HG02642 (cell line): ENCODE results near the gene RHBDD3.

ENCODE experiments used
- ATAC-seq: cut with Tn5 transposase; IDR thresholded peaks from one replicate; pipeline ENCODE4 v1.9.1; 2021; ENCODE audit warnings: mild to moderate bottlenecking; ENCODE audit not compliant: unreplicated experiment, poor library complexity

RHBDD3 gene

DNA sequence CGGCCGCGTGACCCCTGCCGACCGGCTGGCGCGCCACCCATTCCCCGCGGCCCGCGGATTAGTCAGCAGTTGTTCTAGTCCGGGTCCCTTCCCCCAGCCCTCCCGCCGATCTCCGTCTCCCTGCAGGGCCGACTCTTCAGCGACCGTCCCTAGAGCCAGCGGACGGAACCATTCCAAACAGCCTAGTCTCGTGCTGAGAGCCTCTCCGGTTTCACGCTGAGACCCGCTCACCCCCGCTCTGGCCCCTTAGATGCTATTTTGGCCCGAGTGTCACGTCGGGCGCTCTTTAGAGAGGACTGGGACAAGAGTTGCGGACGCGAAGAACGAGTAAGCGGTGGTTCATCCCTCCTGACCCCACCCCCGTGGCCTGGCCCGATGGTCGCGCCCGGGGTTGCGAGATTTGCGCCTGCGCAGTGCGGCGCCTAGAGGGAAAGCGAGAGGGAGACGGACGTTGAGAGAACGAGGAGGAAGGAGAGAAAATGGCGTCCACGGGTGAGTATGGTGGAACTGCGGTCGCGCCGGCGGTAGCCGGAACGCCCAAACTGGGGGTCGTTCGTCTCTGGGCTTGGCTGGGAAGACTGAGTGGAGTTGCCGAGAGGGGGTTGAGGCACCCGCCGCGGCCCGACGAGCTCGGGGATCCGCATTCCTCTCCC, at the start of gene RHBDD3, which contains the start of gene EWSR1:
RHBDD3 (minus strand) TSS at position 124 of the 653 bp plus-strand sequence. CDS start 2,355 bp downstream, outside the sequence.
EWSR1 (plus strand) TSS at position 411 of the 653 bp plus-strand sequence; CDS start at position 480, 69 bp downstream.
- peak; percentile 83 for ATAC-seq

DNA sequence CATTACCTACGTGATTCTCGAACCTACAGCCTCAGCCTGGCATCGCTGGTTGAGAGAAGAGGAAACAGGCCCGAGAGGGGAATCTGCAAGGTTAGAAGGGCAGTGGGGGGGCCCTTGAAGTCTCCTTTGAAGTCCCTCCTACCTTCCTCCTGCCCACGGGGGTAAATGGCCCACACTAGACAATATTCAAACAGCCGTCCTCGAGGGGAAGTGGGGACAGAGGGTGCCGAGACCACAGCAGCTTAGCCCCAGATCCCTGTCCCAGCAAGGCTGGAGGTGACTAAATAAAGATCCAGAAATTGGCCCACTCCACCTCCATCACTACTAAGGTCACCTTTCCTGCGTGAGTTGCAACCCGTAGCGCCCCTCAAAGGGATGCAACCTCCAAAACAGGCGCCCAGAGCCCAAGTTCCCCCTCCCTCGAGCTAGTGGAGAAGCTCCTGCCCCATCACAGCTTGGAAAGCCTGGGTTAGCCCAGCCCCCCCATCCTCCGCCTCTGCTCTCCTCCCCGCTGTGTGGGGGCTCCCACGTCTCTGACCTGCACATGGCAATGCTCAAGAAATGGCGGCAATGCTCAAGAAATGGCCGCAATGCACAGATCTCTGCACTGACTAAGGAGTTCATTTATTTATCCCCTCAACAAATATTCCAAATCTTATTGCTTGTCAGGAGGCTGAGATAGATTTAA, 48.5 kb upstream of the RHBDD3 start:
- no peak for ATAC-seq

DNA sequence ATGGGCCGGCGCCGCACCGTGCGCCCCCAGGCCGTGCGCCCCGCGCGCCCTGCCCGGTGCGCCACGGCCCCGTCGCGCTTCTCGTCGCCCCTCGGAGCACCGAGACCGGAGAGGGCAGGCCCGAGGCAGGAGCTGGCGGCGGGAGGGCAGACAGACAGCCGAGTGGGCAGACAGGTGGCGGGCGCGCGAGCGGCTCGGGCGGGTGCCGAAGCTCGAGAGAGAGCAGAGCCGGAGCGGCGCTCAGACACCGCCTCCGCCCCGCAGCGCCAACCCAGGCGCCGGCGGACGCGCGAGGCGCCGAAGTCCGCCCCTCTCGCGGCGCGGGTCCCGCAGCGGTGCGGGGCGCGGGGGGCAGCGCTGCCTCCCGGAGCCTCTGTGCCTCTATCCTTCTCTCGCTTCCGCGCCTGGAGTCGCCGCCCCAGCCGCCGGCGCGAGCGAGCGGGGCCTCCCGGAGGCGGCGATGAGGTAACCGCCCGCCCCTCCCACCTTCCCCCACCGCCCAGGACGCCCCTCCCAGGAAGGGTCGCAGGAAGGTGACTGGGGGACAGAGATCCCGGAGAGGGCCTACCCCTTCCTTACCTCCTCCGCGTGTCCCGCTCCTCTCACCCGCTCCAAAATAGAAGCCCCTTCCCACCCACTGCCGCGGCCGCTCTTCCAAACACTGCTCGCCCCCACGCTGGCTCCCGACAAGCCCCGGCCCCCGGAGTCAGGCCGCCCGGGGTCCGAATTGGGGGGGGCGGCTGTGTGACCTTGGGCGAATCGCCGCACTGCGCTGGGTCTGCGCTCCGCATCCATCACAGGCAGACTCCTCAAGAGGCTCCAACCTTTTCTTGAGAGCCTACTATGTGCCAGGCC, 47.7 kb upstream of the RHBDD3 start, which contains the start of gene RASL10A:
RASL10A (minus strand) TSS at position 412 of the 855 bp plus-strand sequence. CDS start 451 bp downstream, outside the sequence.
- no peak for ATAC-seq

DNA sequence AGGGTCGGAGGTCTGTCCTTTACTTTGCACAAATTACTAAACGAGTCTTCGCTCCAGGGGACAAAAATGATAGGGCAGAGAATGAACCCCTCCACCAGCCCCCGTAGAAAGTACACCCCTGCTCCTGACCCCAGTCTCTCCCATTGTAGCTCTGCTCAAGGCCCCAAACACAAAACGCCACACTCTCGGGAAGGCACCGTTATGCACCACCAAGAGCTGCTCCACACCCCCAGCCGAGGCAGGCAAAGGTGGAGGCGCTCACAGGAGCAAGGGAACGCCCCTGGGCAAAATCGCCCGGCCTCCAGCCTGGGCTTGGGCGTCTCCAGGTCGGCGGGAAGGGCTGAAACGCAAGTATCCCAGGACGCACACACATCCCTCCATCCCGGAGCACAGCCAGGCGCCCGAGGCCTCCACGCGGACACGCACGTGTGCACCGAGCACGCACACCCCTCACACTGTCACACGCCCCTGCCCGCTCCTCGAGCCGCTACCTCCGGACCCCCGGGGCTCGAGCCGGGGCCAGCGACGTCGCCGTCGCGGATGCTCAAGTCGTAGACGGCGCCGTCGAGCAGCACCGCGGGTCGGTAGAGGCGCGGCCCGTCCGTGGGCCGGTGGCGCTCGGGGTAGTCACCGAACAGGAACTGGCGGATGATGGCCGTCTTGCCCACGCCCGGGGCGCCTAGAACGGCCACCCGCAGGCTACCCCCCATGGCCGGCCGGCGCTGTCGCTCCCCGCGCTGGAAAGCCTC, 46.9 kb upstream of the RHBDD3 start:
- ATAC-seq: no peak

DNA sequence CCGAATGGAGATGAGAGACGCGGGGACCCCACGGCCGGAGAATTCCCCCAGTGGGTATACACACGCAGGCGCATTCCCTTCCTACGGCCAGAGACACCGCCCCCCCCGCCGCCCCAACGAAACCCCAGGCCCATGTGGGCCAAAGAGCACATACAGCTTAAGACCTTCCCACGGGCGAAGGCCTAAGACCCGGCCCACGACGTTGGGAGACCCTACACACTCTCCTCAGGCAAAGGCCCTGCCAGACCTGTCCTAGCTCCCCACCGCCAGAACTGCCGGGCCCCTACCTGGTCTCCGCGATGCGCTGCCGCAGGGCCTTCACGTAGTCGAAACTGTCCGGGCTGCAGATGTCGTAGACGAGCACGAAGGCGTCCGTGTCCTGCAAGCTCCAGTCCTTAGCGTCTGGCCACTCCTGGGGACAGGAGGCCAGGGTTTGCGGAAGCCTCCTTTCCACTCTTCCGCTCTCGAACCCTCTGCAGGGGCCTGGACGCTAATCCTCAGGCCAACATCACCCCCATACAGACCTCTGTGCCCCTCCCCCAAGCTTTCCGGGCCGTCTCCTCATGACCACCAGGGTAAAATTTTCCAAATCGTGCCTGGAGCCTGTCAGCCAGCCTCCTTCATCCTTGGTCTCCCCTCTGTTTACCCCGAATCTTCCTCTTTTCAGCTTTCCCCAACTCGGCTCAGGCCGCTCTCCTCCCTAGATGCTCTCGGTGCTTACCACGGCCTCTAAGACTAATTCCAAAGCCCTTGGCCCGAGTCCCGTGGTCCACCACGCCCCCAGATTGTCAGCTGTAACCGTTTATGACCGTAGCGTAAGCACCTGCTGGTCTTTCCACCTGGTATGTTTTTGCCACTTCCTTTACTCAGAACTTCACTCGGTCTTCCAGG, 46.0 kb upstream of the RHBDD3 start:
- ATAC-seq: no peak

DNA sequence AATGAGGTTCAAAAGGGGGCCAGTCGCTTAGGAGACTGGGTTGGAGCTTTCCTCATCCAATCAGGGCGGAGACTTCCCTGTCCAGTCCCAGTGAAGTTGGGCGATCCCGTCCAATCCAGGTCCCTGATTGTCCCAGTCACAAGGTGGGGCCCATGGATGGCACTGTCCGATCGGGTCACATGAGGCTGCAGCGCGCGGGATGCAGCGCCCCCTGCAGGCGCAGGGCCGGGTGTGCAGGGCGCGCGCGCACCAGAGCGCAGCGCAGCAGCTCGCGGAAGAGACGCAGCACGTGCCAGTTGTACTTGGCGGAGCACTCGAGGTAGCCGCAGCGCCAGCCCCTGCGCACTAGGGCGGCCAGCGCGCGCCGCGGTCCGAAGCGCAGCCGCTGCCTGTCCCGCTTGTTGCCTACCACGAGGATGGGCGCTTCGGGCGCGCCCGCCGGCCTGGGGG, 45.4 kb upstream of the RHBDD3 start:
- no peak for ATAC-seq

DNA sequence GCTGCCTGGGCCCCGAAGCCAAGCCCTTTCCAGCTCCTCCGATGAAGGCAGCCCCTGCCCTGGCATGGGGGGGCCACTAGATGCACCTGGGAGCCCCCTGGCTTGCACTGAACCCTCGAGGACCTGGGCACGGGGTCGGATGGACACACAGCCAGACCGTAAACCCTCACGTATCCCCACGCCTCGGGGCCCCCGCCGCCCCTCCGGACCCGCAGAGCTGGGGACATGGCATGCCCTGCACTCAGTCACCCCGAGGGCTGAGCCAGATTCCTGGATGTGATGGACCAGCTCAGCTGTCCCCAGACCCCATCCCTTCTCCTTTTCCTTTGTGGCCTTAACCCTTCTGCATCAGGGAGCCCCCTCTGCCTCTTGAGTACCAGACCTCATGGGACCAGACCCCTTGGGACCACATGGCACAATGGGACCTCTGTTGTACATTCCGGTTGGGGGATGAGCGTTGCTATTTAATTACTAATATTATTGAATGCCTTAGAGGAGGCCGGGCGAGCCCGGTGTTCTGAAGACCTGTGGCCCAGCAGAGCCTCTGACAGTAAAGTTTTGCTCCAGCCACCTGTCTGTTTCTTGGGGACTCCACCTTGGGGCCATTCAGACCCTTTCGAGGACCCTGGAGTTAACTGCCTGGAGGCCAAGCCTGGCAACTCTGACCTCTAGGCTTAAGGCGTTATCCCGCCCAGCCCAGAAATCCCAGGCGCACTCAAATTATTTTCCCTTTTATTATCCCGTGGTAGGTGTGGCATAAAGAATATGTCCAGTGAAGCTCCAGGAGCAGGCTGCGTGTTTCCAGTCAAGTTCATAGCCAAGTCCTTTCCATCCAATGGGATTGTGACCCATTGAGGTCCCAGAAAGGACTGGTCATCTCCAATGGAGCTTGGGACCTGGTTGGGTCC, 44.7 kb upstream of the RHBDD3 start:
- no peak for ATAC-seq

DNA sequence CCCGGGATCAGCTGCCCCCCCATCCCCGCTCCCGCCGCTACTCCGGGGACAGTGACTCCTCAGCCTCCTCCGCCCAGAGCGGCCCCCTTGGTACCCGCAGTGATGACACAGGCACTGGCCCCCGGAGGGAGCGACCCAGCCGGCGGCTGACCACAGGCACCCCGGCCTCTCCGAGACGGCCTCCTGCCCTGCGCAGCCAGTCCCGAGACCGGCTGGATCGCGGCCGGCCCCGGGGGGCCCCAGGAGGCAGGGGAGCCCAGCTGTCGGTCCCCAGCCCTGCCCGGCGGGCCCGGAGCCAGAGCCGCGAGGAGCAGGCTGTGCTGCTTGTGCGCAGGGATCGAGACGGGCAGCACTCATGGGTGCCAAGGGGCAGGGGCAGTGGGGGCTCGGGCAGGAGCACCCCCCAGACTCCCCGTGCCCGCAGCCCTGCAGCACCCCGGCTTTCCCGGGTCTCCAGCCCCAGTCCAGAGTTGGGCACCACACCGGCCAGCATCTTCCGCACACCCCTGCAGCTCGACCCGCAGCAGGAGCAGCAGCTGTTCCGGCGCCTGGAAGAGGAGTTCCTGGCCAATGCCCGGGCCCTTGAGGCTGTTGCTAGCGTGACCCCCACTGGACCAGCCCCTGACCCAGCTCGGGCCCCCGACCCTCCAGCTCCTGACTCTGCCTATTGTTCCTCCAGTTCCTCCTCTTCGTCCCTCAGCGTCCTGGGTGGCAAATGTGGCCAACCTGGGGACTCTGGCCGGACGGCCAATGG, 43.9 kb upstream of the RHBDD3 start:
- no peak for ATAC-seq

DNA sequence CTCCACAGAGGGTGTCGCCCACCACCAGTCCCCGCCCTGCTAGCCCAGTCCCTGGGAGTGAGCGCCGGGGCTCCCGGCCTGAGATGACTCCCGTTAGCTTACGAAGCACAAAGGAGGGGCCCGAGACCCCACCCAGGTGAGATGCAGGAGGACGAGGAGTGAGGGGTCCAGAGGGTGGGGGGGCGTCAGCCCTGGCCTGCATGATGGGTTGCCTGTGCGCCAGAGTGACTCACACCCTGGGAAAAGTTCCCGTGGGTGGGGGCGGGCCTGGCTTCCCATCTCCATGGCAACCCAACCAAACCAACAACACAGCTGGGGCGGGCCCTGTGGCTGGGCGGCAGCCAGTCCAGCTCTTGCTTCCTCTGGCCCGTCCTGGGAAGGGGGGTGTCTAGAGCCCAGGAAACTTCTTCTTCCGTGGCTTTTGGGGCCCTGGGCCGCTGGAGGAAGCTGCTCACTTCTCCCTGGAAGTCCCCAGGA, 43.1 kb upstream of the RHBDD3 start:
- ATAC-seq: no peak

DNA sequence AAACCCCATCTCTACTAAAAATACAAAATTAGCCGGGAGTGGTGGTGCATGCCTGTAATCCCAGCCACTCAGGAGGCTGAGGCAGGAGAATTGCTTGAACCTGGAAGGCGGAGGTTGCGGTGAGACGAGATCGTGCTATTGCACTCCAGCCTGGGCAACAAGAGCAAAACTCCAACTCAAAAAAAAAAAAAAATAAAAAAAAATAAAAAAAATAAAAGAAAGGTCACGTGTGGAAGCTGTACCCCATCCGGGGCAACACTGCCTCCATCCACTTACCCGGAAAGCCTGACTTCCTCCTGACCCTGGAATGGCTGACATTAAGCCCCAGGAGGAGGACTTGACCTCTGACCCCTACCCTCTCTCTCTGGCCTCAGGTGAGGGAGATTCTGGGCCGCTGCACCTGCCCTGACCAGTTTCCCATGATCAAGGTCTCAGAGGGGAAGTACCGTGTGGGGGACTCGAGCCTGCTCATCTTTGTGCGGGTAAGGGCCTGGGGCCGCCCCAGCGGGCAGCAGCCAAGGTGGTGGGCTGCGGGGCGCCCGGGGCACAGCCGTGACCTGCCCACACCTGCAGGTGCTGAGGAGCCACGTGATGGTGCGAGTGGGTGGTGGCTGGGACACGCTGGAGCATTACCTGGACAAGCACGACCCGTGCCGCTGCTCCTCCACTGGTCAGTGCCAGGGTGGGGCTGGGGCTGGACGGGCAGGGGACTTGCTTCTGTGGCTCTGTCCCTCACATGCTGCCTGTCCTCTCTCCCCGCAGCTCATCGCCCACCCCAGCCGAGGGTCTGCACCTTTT, 42.5 kb upstream of the RHBDD3 start:
- ATAC-seq: no peak

DNA sequence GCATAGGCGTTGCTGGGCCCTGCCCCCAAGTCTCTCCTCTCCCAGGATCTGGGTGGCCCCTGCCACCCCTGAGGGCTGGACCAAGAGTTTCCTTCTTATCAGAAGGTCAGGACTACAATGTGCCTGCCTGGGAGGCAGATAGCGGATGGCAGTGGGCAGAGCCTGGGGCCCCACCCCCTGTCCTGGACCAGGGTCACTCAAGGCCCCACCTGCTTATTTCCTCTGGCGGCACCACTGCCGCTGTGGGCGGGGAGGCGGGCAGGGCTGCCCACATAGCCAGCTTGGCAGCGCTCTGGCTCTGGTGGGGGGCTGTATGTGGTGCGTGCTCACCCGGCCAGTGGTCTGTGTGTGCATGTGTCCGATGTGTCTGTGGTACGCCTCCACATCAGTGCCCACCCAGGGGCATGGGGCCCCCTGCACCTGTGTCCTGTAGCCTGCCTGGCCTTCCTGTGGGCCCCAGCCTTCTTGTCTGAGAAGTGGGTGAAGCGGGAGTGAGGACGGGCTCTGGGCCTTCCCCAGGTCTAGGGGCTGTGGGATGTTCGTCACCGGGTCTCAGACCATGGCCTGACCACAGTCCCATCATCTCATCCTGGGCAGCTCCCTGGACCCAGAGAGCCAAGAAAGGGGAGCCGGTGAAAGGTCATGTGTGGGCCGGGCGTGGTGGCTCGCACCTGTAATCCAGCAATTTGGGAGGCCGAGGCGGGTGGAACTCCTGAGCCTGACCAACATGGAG, 41.7 kb upstream of the RHBDD3 start:
- ATAC-seq: no peak

DNA sequence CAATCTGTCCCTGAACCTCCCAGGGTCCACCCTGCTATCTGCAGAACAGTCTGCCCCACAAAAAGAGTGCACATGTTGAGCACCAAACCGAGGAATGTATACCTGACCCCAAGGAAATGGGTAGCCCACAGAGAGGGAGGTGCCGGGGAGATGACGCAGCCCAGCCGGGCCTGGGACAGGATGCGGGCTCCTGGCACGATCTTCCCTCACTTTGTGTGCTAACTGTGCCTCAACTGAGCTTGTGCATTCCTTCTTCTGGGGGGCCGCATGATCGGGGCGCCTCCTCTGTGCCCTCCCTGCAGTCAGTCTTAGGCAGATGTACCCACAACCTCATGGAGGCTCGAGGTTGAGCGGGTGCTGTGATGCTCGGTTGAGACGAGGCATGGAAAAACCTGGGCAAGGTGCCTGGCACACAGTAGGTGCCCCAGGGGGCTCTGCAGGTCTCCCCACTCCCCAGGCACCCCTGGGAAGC, 41.0 kb upstream of the RHBDD3 start:
- no peak for ATAC-seq

DNA sequence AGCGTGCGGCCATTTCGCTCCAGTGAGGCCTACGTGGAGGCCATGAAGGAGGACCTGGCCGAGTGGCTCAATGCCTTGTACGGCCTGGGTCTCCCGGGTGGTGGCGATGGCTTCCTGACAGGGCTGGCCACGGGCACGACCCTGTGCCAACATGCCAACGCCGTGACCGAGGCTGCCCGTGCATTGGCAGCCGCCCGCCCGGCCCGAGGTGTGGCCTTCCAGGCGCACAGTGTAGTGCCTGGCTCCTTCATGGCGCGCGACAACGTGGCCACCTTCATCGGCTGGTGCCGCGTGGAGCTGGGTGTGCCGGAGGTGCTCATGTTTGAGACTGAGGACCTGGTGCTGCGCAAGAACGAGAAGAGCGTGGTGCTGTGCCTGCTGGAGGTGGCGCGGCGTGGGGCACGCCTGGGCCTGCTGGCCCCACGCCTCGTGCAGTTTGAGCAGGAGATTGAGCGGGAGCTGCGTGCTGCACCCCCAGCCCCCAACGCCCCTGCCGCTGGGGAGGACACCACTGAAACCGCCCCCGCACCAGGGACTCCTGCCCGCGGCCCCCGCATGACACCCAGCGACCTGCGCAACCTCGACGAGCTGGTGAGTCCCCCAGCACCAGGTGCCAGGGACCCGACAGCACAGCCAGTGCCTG, 40.5 kb upstream of the RHBDD3 start:
- ATAC-seq: no peak

DNA sequence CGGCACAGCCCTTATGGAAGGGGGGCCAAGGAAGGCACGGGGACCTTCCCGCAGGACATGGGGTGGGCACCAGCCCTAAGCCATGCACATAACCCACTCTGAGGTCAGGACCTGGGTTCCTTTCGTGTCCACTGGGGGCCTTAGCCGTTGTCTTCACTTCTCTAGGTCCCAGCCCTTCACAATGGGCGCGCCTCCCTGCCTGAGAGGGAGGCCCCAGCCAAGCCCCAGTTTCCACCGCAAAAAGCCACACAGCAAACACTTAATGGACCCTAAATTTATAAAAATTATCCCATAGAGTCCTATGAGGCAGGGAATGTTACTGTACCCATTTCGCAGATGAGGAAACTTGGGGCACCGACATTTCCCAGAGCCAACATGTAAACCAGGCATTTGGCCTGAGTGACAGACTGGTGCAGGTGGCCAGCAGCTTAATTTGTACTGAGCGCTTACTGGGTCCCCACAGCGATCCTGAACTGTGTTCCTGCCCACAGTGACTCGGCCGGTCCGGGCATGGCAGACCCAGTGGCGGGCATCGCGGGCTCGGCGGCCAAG, 39.9 kb upstream of the RHBDD3 start:
- ATAC-seq: no peak
